ENCODE data around the gene ATL3.

Gene ATL3

DNA sequence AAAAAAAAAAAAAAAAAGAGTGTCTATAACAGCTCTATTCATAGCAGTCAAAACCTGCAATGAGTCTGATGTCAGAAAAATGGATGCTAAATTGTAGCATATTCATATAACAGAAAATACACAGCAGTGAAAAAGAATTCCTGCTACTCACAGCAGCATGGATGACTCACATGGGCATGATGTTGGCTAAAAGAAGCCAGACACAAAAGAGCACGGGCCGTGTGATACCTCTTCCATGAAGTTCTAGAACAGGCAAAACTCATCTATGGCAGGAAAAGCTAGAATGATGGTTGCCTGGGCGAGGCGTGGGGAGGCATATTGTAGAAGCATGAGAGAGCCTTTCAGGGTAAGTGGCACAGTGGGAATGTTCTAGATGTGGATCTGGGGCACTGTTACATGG, 75.9 kb downstream of the ATL3 start:
- H3K27ac ChIP-seq (ENCODE audit: extremely low read depth, low read depth, low read length): no peak overlapping the region
- peaks cover 0 to 28% of the 10 kb centered on the region in 2 experiments; a peak in 1 of 3 replicates for H3K36me3 ChIP-seq (ENCODE audit: control insufficient read depth in 2 of 2, insufficient read depth in 1 of 2, low read length in 2 of 2)
- ChIA-PET CTCF (no interaction called here), POLR2A (no interaction called here)
- H3K4me1 ChIP-seq (ENCODE audit: control insufficient read depth, insufficient read depth, low read length): no peaks in the 10 kb centered on the region
- H3K4me3 ChIP-seq (ENCODE audit: low read depth, low read length): no peak overlapping the region
- no peaks in the 10 kb centered on the region for H3K9me3 ChIP-seq (ENCODE audit: control insufficient read depth, insufficient read depth, low read depth, low read length)
- TF ChIP-seq ZNF121 (tag by site-specific recombination; IDR thresholded peaks at IDR 0.05): no peak
- TF ChIP-seq, protein P1, sequence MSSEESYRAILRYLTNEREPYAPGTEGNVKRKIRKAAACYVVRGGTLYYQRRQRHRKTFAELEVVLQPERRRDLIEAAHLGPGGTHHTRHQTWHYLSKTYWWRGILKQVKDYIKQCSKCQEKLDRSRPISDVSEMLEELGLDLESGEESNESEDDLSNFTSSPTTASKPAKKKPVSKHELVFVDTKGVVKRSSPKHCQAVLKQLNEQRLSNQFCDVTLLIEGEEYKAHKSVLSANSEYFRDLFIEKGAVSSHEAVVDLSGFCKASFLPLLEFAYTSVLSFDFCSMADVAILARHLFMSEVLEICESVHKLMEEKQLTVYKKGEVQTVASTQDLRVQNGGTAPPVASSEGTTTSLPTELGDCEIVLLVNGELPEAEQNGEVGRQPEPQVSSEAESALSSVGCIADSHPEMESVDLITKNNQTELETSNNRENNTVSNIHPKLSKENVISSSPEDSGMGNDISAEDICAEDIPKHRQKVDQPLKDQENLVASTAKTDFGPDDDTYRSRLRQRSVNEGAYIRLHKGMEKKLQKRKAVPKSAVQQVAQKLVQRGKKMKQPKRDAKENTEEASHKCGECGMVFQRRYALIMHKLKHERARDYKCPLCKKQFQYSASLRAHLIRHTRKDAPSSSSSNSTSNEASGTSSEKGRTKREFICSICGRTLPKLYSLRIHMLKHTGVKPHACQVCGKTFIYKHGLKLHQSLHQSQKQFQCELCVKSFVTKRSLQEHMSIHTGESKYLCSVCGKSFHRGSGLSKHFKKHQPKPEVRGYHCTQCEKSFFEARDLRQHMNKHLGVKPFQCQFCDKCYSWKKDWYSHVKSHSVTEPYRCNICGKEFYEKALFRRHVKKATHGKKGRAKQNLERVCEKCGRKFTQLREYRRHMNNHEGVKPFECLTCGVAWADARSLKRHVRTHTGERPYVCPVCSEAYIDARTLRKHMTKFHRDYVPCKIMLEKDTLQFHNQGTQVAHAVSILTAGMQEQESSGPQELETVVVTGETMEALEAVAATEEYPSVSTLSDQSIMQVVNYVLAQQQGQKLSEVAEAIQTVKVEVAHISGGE (tag by site-specific recombination; conservative IDR thresholded peaks at IDR 0.05; ENCODE audit: low read depth): no peak
- TF ChIP-seq ZNF473 (tag by site-specific recombination; IDR thresholded peaks at IDR 0.05): no peak
- TF ChIP-seq, protein P2, sequence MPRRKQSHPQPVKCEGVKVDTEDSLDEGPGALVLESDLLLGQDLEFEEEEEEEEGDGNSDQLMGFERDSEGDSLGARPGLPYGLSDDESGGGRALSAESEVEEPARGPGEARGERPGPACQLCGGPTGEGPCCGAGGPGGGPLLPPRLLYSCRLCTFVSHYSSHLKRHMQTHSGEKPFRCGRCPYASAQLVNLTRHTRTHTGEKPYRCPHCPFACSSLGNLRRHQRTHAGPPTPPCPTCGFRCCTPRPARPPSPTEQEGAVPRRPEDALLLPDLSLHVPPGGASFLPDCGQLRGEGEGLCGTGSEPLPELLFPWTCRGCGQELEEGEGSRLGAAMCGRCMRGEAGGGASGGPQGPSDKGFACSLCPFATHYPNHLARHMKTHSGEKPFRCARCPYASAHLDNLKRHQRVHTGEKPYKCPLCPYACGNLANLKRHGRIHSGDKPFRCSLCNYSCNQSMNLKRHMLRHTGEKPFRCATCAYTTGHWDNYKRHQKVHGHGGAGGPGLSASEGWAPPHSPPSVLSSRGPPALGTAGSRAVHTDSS (tag by site-specific recombination; IDR thresholded peaks at IDR 0.05): no peak
- TF ChIP-seq ZNF391 (tag by site-specific recombination; IDR thresholded peaks at IDR 0.05; ENCODE audit: borderline replicate concordance, low read depth): no peak
- TF ChIP-seq ZEB2 (tag by site-specific recombination; IDR thresholded peaks at IDR 0.05): no peak
- TF ChIP-seq ZNF558 (tag by site-specific recombination; IDR thresholded peaks at IDR 0.05): no peak
- TF ChIP-seq ZBTB20 (tag by site-specific recombination; IDR thresholded peaks at IDR 0.05): no peak
- TF ChIP-seq, protein P3, sequence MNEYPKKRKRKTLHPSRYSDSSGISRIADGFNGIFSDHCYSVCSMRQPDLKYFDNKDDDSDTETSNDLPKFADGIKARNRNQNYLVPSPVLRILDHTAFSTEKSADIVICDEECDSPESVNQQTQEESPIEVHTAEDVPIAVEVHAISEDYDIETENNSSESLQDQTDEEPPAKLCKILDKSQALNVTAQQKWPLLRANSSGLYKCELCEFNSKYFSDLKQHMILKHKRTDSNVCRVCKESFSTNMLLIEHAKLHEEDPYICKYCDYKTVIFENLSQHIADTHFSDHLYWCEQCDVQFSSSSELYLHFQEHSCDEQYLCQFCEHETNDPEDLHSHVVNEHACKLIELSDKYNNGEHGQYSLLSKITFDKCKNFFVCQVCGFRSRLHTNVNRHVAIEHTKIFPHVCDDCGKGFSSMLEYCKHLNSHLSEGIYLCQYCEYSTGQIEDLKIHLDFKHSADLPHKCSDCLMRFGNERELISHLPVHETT (tag by site-specific recombination; IDR thresholded peaks at IDR 0.05): no peak
- TF ChIP-seq GLI2 (tag by site-specific recombination; IDR thresholded peaks at IDR 0.05; ENCODE audit: borderline replicate concordance, low read depth): no peak
- TF ChIP-seq ZNF670 (tag by site-specific recombination; IDR thresholded peaks at IDR 0.05; ENCODE audit: low read depth): no peak
- no peak for TF ChIP-seq GLIS1 (tag by site-specific recombination; IDR thresholded peaks at IDR 0.05)
- TF ChIP-seq ZNF785 (tag by site-specific recombination; IDR thresholded peaks at IDR 0.05): no peak
- TF ChIP-seq, protein P4, sequence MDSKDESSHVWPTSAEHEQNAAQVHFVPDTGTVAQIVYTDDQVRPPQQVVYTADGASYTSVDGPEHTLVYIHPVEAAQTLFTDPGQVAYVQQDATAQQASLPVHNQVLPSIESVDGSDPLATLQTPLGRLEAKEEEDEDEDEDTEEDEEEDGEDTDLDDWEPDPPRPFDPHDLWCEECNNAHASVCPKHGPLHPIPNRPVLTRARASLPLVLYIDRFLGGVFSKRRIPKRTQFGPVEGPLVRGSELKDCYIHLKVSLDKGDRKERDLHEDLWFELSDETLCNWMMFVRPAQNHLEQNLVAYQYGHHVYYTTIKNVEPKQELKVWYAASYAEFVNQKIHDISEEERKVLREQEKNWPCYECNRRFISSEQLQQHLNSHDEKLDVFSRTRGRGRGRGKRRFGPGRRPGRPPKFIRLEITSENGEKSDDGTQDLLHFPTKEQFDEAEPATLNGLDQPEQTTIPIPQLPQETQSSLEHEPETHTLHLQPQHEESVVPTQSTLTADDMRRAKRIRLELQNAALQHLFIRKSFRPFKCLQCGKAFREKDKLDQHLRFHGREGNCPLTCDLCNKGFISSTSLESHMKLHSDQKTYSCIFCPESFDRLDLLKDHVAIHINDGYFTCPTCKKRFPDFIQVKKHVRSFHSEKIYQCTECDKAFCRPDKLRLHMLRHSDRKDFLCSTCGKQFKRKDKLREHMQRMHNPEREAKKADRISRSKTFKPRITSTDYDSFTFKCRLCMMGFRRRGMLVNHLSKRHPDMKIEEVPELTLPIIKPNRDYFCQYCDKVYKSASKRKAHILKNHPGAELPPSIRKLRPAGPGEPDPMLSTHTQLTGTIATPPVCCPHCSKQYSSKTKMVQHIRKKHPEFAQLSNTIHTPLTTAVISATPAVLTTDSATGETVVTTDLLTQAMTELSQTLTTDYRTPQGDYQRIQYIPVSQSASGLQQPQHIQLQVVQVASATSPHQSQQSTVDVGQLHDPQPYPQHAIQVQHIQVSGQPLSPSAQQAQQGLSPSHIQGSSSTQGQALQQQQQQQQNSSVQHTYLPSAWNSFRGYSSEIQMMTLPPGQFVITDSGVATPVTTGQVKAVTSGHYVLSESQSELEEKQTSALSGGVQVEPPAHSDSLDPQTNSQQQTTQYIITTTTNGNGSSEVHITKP (tag by site-specific recombination; IDR thresholded peaks at IDR 0.05): no peak
- no peak for TF ChIP-seq ZFHX2 (tag by site-specific recombination; conservative IDR thresholded peaks at IDR 0.05)
- TF ChIP-seq, protein P5, sequence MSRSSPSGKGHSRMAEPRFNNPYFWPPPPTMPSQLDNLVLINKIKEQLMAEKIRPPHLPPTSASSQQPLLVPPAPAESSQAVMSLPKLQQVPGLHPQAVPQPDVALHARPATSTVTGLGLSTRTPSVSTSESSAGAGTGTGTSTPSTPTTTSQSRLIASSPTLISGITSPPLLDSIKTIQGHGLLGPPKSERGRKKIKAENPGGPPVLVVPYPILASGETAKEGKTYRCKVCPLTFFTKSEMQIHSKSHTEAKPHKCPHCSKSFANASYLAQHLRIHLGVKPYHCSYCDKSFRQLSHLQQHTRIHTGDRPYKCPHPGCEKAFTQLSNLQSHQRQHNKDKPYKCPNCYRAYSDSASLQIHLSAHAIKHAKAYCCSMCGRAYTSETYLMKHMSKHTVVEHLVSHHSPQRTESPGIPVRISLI (tag by site-specific recombination; IDR thresholded peaks at IDR 0.05): no peak
- no peak for TF ChIP-seq ZNF174 (tag by site-specific recombination; IDR thresholded peaks at IDR 0.05)
- no peak for TF ChIP-seq KLF8 (tag by site-specific recombination; IDR thresholded peaks at IDR 0.05)
- TF ChIP-seq ZNF629 (tag by site-specific recombination; IDR thresholded peaks at IDR 0.05): no peak
